Bronchial epithelial cell (primary cell): ENCODE measurements around the gene POMC. TPM values are rescaled to one million over a fixed set of nuclear protein-coding genes. Genes with fewer than 3 reads are reported as not detected.
A peak's percentile ranks its signal among the peaks of the same experiment; 100 is the strongest.
"Not testable (repeated sequence)": the region's sequence is repeated elsewhere in the genome, so short reads cannot be mapped to it uniquely, and the experiment has no call there.

Experiments
- DNase-seq: peaks from one replicate; pipeline ENCODE4 v3.0.0-alpha.2; 2010; ENCODE audit warnings: low read depth
- FAIRE-seq: peaks from 2 replicates; lab custom pipeline; 2011; peaks lifted over from hg19 to GRCh38; lab: Jason Lieb, UNC
- H3K27me3 ChIP-seq: 2 replicates; pipeline ENCODE4 v1.5.1; 2011; ENCODE audit warnings: low read length; ENCODE audit not compliant: control insufficient read depth, insufficient read depth
- H3K36me3 ChIP-seq: 2 replicates; pipeline ENCODE4 v1.5.1; 2011; ENCODE audit warnings: low read length; ENCODE audit not compliant: control insufficient read depth, insufficient read depth
- H3K4me3 ChIP-seq: 2 replicates; pipeline ENCODE4 v1.5.1; 2011; ENCODE audit warnings: mild to moderate bottlenecking, low read depth, low read length, control low read depth
- total RNA-seq: library from RNA; depleted of rRNA; stranded (reverse); fragments of >200 nt; gene quantifications from 2 replicates; pipeline ENCODE4 v1.2.1, GENCODE V29; 2014
- TF ChIP-seq, protein P1 (sequence below): IDR thresholded peaks from 2 replicates; pipeline ENCODE4 v1.5.1; 2011; ENCODE audit warnings: mild to moderate bottlenecking, moderate library complexity, low read length, control low read depth, inconsistent platforms; ENCODE audit not compliant: insufficient read depth, severe bottlenecking

The POMC gene
- total RNA-seq, 1 donor from 2014 or later: 0.26 TPM

DNA sequence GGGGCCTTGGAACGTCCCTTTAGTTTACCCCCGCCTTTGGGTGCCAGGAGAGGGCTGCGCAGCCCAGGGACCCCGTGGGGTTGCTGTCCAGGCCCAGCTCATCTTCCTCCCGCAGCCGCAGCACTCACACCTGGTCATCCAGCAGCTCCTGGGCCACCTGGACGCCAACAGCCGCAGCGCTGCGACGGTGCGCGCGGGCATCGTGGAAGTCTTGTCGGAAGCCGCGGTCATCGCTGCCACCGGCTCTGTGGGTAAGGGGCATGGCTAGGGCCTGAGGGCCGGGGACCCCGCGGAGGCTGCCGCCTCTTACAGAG lies 37.2 kb downstream of the POMC start:
- H3K4me3 ChIP-seq: no peak overlapping the region
- TF ChIP-seq, protein P1, sequence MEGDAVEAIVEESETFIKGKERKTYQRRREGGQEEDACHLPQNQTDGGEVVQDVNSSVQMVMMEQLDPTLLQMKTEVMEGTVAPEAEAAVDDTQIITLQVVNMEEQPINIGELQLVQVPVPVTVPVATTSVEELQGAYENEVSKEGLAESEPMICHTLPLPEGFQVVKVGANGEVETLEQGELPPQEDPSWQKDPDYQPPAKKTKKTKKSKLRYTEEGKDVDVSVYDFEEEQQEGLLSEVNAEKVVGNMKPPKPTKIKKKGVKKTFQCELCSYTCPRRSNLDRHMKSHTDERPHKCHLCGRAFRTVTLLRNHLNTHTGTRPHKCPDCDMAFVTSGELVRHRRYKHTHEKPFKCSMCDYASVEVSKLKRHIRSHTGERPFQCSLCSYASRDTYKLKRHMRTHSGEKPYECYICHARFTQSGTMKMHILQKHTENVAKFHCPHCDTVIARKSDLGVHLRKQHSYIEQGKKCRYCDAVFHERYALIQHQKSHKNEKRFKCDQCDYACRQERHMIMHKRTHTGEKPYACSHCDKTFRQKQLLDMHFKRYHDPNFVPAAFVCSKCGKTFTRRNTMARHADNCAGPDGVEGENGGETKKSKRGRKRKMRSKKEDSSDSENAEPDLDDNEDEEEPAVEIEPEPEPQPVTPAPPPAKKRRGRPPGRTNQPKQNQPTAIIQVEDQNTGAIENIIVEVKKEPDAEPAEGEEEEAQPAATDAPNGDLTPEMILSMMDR: no peak
- no peak for FAIRE-seq

GRCh38 chr2:25129901-25130520 lies 38.4 kb downstream of the POMC start:
- peaks cover 20% of the 10 kb centered on the region for H3K27me3 ChIP-seq
- no peaks in the 10 kb centered on the region for H3K36me3 ChIP-seq
- TF ChIP-seq, protein P1: no peak
- FAIRE-seq: no peak
- no peak for DNase-seq
- no peak overlapping the region for H3K4me3 ChIP-seq

More for the DNA sequence above, 37.2 kb downstream of the POMC start:
- DNase-seq: no peak
- no peaks in the 10 kb centered on the region for H3K36me3 ChIP-seq
- H3K27me3 ChIP-seq: peaks cover 21% of the 10 kb centered on the region

GRCh38 chr2:25127646-25128045 lies 40.7 kb downstream of the POMC start:
- no peak for DNase-seq
- Histone ChIP-seq H3K4me3 (no peak overlapping the region), H3K27me3 (peaks cover 15% of the 10 kb centered on the region), H3K36me3 (no peaks in the 10 kb centered on the region)
- FAIRE-seq: no peak
- TF ChIP-seq, protein P1: no peak

GRCh38 chr2:25127071-25127470 lies 41.3 kb downstream of the POMC start:
- H3K27me3 ChIP-seq: peaks cover 11% of the 10 kb centered on the region
- FAIRE-seq, DNase-seq, H3K4me3 ChIP-seq, H3K36me3 ChIP-seq: not testable (repeated sequence)

DNA sequence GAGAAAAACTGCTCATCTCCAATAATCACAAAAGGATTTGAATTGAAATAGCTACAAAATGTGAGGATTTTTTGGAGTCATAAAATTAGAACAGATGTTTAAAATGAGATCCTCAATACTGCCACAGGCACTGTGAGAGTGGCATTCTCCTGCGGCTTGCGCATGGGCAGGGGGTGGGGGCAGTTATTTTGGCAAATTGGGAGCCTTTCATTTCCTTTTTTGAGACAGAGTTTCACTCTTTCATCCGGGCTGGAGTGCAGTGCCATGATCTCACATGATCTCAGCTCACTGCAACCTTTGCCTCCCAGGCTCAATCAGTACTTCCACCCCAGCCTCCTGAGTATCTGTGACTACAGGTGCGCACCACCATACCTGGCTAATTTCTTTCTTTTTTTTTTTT lies 42.4 kb downstream of the POMC start:
- H3K36me3 ChIP-seq: no peaks in the 10 kb centered on the region
- TF ChIP-seq, protein P1: no peak

GRCh38 chr2:25125189-25125588 lies 43.2 kb downstream of the POMC start:
- H3K36me3 ChIP-seq: no peaks in the 10 kb centered on the region
- H3K4me3 ChIP-seq: no peak overlapping the region
- FAIRE-seq: peak; percentile 43
- peaks cover 2% of the 10 kb centered on the region for H3K27me3 ChIP-seq
- DNase-seq: no peak
- TF ChIP-seq, protein P1: no peak

More for the DNA sequence above, 42.4 kb downstream of the POMC start:
- Histone ChIP-seq H3K4me3 (no peak overlapping the region), H3K27me3 (peaks cover 6% of the 10 kb centered on the region)
- DNase-seq (no peak), FAIRE-seq (no peak)
